CD4-positive, alpha-beta T cell treated with Interleukin-1 beta for 1 hour (primary cell): Measurements from ENCODE around the gene NCAPG2.

Source experiments
- DNase-seq, 2 donors: peaks; one replicate each; pipeline ENCODE4 v3.0.0-alpha.2; 2020 to 2022

Gene NCAPG2, protein sequence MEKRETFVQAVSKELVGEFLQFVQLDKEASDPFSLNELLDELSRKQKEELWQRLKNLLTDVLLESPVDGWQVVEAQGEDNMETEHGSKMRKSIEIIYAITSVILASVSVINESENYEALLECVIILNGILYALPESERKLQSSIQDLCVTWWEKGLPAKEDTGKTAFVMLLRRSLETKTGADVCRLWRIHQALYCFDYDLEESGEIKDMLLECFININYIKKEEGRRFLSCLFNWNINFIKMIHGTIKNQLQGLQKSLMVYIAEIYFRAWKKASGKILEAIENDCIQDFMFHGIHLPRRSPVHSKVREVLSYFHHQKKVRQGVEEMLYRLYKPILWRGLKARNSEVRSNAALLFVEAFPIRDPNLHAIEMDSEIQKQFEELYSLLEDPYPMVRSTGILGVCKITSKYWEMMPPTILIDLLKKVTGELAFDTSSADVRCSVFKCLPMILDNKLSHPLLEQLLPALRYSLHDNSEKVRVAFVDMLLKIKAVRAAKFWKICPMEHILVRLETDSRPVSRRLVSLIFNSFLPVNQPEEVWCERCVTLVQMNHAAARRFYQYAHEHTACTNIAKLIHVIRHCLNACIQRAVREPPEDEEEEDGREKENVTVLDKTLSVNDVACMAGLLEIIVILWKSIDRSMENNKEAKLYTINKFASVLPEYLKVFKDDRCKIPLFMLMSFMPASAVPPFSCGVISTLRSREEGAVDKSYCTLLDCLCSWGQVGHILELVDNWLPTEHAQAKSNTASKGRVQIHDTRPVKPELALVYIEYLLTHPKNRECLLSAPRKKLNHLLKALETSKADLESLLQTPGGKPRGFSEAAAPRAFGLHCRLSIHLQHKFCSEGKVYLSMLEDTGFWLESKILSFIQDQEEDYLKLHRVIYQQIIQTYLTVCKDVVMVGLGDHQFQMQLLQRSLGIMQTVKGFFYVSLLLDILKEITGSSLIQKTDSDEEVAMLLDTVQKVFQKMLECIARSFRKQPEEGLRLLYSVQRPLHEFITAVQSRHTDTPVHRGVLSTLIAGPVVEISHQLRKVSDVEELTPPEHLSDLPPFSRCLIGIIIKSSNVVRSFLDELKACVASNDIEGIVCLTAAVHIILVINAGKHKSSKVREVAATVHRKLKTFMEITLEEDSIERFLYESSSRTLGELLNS

DNA sequence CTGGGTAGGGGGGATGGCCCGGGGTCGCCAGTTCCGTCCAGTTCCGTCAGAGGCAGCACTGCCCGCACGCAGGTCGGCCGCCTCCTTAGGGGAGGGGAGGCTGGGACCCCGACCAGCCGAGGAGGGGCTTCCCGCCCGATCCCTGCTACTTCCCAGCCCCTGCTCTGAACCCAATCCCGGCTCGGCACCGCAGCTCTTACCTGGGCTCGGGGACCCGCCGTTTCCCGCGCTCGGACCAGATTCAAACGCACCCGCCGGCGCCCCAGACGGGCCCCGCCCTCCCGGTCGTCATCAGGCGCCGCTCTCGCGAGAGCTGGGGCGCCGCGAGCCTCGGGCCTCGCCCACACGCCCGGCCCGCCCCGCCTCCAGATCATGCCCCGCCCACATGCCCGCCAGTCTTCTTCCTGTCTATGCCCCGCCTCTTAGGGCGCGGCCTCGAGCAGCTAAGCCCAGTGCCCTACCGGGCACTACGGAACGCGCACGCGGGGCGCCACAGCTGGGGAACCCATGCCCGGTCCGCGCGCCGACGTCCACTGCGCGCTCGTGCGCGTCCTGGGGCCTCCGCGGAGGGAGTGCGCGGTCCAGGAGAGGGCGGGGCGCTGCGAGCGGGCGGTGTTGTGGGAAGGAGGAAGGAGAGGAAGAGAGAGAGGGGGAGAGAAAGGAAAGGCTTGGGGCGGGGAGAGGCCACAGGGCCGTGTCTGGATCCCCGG, at the start of gene NCAPG2:
NCAPG2 (minus strand) TSS at position 281 of the 710 bp plus-strand sequence. CDS start 2,905 bp downstream, outside the sequence.
- peak; percentile 97 to 98 for DNase-seq

DNA sequence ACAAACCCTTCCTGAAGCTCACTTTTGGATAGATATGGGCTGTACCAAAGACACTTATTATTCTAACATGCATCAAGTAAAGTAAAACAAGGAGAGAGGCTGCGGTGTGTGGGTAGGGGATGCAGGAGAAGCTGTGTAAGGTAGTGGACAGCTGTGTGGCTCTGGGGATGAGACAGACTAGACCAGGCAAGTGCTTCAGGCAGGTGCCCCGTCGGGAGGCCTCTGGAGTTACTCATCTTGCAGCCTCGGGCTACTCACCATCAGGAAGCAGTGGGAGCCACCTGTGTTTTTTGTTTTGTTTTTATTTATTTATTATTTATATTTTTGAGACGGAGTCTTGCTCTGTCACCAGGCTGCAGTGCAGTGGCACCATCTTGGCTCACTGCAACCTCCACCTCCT, 49.3 kb upstream of the NCAPG2 start:
- DNase-seq, result no peak

DNA sequence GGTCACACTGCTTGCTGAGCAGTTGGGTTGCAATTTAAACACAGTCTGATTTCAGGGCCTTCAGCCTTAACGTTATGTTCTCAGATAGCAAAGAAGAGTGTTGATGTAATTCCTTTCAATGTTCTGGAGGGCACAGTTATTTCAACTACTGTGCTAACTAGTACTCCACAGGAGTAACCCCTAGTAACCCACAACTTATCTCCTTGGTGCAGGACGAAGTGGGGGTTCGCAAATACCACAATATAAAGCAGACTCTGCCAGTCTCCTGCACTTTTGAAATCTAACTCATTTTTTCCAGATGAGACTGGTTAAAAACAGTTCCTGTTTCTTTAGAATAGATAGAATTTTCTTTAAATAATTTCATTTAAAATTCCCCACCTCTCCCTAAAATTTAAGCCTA, 47.1 kb upstream of the NCAPG2 start:
- no peak for DNase-seq

DNA sequence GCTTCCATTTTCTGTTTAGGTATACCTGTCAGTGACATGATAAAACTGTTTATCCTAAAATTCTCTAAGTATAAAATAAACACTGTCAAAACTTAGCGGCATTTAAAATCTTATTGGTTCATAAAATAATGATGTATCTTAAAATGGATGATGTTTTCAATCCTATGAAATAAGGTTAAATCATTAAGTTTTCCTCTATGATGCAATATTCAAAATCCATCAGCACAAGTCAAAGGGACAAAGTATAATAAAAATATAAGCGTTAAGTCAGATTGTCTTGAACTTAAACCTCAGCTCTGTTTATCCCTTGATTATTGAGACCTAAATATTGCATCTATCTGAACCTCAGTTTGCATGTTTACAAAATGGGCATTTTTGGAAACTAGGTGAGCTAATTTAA, 46.6 kb upstream of the NCAPG2 start:
- DNase-seq, result no peak

DNA sequence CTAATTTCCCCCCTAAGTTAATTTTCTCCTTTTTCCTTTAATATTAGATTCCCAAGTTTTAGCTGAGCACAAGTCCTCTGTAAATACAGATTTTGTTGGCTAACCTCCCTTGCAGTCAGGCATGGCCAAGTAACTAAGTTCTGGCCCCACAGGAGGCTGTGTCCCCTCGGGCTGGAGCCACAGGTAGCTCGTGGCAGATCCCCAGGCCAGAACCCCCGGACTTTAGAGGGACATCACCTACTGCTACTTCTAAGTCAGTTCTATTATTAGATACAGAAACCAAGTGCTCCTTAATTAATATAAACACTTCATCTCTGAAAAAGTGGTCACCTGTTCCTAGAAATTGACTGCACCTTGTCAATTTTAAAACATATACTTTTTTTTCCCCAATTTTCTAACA, 46.1 kb upstream of the NCAPG2 start:
- no peak for DNase-seq

DNA sequence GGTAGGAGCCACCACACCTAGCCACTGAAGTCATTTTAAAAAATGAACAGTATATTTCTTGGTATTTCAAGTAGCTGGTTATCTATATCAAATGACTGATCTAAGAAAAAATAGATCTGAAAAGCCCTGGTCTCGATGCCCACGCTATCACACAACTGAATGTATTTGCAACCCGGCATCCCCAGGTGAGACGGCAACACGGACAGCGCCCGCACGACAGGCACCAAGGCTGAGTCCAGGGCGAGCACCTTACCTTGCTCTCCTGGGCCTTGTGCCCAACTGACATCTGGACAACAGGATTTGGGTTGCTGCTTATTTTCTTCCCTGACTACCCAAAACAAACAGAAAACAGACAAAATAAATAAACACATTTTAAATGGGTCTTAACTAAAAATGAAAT, 44.8 kb upstream of the NCAPG2 start:
- no peak for DNase-seq

DNA sequence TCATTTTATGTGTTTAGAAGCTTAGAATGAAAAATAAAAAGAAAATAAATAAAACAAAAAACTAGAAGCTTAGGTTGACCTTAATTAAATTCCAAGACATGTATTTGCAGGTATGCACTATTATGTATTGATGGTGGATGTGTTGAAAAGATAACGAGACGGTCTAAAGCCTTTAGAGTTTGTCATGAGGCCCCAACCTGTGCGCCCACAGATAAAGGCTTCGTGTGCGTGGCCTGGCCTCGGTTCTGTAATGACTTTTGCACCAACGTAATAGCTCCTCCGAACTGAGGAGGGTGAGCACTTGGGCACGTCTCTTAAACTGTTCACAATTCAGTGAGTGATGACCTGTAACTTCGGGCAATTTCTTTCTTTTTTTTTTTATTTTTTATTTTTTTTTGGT, 43.7 kb upstream of the NCAPG2 start:
- no peak for DNase-seq

DNA sequence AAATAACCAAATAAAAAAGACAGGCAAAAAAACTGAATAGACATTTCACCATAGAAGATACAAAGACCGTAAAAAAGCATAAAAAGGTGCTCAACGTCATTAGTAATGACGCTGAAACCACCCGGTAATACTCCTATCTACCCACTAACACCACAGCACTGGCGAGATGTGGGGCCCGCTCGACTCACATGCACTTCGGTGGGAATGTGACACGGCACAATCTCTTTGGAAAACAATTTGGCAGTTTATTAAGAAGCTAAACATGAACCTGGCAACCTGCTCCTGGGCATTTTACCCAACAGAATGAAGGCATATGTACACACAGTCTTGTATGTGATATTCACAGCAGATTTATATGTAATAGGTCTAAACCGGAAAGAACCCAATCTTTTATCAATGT, 42.8 kb upstream of the NCAPG2 start:
- DNase-seq, result no peak

DNA sequence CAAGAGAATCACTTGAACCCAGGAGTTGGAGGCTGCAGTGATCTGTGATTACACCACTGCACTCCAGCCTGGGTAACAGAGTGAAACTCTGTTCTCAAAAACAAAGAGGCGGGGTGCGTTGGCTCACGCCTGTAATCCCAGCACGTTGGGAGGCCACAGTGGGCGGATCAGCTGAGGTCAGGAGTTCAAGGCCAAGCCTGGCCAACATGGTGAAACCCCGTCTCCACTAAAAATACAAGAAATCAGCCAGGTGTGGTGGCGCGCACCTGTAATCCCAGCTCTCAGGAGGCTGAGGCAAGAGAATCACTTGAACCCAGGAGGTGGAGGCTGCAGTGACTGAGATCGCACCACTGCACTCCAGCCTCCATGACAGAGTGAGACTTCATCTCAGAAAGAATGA, 42.4 kb upstream of the NCAPG2 start:
- DNase-seq, result no peak

DNA sequence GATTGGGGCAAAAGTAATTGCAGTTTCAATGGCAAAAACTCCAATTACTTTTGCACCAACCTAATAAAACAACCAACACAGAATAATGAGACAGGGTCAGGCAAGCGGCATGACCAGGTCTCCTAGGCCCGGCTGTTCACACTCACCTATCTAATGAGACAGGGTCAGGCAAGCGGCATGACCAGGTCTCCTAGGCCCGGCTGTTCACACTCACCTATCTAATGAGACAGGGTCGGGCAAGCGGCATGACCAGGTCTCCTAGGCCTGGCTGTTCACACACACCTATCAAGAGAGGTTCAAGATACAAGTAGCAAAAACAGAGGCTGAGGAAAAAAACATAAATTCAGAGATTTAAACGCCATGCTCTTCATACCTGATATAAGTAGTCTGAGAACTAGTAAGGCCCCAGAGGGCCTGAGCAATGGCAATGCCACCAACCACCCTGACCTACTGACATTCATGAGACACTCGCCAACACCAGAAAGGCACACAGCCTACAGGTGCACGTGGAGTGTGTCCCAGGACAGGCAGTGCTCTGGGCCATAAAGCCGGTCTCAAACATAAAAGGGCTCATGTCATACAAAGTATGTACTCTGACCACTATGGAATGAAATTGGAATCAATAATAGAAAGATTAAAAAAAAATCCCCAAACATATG, 40.6 kb upstream of the NCAPG2 start:
- no peak for DNase-seq

DNA sequence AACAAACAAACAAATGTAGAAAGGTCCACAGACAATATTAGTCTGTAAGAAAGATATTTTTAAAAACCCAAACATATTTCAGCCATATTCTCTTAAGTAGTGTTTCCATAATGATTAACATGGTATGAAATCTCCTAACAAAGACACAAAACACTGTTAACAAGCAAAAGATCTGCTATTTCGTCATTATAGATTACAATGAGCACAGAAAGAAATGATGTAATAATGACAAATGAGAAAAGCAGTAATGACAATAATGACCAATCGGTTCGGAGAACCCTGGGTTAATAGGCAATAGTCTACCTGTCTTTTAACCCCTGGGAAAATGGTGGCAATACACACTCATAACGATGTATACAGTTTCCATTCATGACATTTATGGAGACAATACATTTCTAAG, 39.5 kb upstream of the NCAPG2 start:
- DNase-seq, result no peak

DNA sequence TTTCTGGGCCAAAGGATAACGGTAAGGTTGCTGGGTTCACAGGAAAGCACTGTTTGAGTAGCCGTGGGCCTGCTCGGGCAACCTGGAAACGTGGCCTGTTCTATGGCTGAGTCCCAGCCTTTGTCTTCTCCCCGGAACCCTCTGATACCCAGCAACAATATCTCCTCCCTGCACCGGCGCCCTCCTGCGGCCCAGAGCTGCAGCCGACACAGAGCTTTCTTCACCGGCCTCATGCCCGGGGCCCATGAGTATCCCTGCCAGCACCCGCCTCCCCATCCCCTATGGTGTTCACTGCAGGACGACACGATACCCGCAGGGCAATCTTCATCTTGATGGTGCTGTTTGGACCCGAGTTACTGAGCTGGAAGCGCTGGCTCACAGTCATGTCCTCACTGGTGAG, 38.6 kb upstream of the NCAPG2 start:
- no peak for DNase-seq

DNA sequence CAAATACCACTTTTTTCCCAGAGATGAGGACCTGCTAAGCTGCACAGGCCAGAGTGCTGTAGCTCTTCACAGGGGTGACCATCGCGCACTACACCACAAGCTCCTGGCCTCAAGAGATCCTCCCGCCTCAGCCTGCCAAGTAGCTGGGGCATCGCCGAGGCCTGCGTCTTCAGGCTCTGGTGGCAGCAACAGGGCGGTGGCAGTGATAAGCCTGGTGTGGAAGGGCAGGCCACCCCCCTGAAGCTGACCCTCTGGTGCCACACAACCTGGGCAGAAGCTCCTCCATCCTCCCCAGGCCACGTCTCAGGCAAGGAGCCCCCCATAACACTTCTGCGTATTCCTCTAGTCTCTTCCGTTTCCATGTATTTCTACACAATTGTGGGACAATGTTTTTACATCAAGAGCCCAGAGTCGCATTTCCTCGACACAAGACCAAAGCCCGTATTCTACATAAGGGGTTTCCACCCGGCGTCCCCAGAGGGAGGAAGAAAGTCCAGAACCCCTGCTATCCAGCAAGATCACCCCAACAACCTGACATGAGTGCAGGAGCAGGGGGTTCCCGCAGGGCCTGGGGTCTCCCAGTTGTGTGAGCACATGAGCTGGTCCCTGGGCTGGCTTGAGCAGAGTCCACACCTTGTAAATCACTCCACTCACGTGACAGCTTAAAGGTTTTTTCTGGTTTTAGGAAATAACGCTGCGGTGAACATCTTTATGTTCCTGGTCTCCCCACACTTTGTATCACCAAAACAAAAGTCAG, 37.6 kb upstream of the NCAPG2 start:
- DNase-seq, result no peak

DNA sequence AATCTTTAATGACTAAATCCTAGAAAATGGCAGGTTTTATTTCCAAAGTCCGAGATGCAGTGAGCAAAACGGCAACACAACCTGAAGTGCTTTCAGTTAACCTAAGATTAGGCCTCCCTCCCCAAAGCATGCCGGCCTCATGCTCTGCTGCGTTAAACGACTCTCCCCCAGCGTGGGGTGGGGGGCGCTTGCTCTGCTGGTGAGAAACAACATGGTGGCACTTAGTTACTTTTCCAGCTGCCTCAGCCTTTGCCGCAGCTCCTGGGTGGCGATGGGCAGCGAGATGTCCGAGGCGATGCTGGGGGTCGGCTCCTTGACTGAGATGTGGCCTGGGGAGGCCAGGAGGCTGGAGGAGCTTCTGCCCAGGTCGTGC, 36.7 kb upstream of the NCAPG2 start:
- DNase-seq, result no peak

DNA sequence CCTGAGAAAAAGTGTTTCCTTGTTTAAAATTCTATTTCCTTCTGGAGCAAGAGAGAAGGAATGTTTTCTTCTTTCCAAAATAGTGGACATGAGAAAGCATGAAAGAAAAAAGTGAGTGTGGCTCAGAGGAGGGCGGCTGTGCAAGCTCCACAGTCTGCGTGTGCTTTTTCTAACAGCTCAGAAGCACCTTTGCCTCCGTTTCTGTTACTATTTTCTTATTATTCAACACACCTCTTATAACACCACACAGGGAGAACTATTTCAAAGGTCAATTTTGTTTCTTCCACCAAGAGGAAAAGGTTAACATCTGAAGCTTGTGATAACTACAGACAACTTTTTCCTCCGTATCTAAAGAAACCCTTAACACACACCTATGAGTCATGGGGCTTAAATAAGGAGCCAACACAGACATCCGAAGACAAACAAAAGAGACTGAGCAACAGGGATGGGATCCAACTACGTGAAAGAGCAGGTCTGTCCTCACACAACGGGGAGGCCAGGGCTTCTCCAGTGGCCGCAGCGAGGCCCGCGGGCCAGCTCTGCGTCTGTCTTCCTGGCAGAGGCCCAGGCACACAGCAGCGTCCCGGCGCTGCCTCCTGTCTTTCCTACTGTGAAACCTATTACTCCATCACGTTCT, 36.2 kb upstream of the NCAPG2 start:
- no peak for DNase-seq

DNA sequence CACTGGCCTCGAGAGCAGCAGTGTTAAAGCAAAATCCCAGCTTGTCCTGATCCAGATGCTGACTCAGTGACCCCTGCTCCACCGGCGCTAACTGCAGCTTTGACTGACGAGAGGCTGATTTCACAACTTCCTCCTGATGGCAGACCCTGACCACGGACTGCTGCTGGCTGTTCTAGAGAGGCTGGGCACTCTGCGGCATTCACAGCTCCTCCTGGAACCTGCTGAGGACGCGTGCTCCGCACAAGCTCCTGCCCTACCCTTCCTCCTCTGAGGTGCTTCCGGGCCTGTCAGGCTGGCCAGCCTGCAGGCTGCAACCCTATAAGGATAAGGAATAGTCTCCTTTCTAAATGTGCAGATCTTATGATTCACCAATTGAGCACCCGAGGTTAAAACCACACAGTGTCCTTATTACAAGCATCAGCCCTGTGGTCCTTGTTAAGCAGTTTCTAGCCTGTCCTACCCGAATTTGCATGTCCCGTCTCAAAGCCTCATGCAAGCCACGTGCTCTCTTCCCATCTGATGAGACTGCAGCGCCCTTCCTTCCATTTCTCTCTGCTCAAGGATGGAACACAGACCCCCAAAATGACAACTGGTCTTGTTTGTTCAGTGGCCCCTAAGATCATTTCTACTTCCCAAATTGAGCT, 35.5 kb upstream of the NCAPG2 start:
- DNase-seq, result peak in 1 of 2 donors; percentile 36

DNA sequence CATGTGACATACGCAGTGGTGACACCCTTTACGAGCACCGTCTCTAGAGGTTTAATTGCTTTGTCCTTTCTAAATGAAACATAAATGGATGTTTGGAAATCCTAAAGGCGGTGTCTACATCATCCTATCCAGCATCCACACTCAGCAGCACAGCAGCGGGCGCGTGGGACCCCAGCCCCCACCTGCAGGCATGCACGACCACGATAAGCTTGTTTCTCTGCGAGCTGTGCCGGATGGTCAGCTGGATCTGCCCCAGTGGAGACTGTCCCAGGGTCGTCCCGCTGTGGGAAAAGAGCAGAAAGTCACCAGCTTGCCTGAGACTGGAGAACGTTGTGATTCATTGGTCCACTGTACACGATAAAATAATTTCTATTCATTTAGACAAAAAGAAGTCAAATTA, 34.2 kb upstream of the NCAPG2 start:
- no peak for DNase-seq

DNA sequence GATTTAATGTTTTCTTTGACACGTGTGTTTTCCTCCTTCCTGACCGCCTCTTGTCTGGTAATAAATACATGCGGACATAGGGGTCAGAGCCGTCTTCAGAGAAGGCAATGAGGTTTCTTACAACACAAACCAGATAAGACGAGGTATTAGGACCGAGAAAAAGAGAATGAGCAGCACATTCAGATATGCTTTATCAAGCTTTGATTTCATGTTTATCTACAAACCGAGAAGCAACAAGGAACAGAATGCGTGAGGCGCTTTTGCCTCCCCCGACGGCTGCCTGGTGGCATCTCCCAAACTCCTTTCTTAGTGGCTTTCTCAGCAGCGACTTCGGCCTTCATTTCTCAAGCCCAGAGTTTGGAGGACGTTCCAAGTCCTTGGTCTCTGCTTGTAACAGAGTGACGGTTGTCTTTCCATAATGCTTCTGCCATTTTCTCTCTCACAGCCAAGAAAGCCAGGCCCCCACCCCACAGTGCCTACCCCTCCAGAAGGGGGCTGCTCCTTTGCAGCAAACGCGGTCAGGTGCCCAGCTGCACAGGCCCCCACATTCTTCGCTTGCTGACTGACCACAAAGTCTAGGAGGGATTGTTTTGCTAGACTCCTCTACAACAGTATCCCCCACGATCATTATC, 32.6 kb upstream of the NCAPG2 start:
- DNase-seq, result no peak

DNA sequence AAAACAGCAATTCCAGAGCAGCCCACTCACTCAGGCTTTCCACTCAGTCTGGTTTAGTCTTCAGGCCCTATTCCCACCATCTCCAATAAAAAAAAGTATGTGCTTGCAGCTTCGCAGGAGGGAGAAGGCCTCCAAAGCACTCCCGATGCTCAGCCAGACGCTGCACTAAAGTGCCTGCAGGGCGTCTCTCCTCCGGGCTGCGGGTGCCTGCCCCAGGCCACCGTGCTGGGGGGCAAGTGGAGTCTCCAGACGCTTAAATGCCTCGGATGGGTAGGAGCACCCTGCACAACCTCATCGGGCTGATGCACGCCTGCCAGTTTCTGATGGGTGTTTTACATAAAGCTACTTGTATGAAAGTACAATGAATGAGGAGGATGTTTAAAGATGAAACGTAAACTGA, 31.3 kb upstream of the NCAPG2 start:
- DNase-seq, result no peak

DNA sequence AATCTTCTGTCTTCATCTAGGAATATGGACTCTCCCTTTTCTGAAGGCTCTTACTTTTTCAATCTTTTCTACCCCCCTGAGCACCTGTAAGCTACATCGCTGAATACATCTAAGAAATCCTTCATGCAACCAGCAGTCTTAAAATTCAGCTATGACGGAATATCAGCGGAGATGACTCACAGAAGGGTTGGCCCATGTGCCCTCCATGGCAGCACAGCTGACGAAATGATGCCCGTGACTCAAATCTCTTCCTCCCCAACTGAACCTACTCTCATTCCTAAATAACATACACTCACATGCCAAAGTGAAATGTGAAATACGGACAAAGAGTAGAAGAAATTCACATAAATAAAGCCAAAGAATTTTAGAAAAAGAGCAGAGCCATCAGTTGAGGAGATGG, 30.3 kb upstream of the NCAPG2 start:
- DNase-seq, result peak in 1 of 2 donors; percentile 13
